ENCODE results near the gene ARPIN.
"Not testable (repeated sequence)": the region's sequence is repeated elsewhere in the genome, so short reads cannot be mapped to it uniquely, and the experiment has no call there.

ARPIN gene

GRCh38 chr15:89912674-89913396 is at the start of gene ARPIN:
TSS of gene ARPIN (minus strand) at chr15:89912952. CDS start at chr15:89912835, 117 bp downstream.
- no peak within 1 kb of the TSS for H3K9ac ChIP-seq
- no peaks in the 10 kb centered on the region for H3K4me1 ChIP-seq (ENCODE audit: low read depth, poor library complexity, severe bottlenecking)
- no peaks in the 10 kb centered on the region for H3K79me2 ChIP-seq (ENCODE audit: insufficient read depth, low read depth)
- no peak within 1 kb of the TSS for H3K4me2 ChIP-seq
- H3K36me3 ChIP-seq (ENCODE audit: insufficient read depth), result no peaks in the 10 kb centered on the region
- H3K27me3 ChIP-seq (ENCODE audit: insufficient read depth, low read depth), result no peaks in the 10 kb centered on the region
- no peak within 1 kb of the TSS for H2AFZ ChIP-seq (ENCODE audit: low read depth)
- no peak for TF ChIP-seq CTCF (conservative IDR thresholded peaks at IDR 0.05; ENCODE audit: low read depth, low read length)
- no peaks in the 10 kb centered on the region for H4K20me1 ChIP-seq (ENCODE audit: insufficient read depth)
- no peak within 1 kb of the TSS for H3K27ac ChIP-seq
- no peak within 1 kb of the TSS for H3K4me3 ChIP-seq (IDR thresholded peaks at IDR 0.05; ENCODE audit: insufficient read depth, low read depth, low read length)

- H3K4me3 ChIP-seq (IDR thresholded peaks at IDR 0.05; ENCODE audit: insufficient read depth, low read depth, low read length), result no peak overlapping the region
- TF ChIP-seq CTCF (conservative IDR thresholded peaks at IDR 0.05; ENCODE audit: low read depth, low read length), result no peak
- no peaks in the 10 kb centered on the region for H3K27me3 ChIP-seq (ENCODE audit: insufficient read depth, low read depth)
- no peaks in the 10 kb centered on the region for H3K79me2 ChIP-seq (ENCODE audit: insufficient read depth, low read depth)
- no peaks in the 10 kb centered on the region for H4K20me1 ChIP-seq (ENCODE audit: insufficient read depth)
- no peak overlapping the region for H3K27ac ChIP-seq
- H3K4me1 ChIP-seq (ENCODE audit: low read depth, poor library complexity, severe bottlenecking), result no peaks in the 10 kb centered on the region
- no peak overlapping the region for H3K4me2 ChIP-seq
- no peaks in the 10 kb centered on the region for H3K36me3 ChIP-seq (ENCODE audit: insufficient read depth)
- no peak overlapping the region for H2AFZ ChIP-seq (ENCODE audit: low read depth)
- H3K9ac ChIP-seq, result no peak overlapping the region
These were observed 45.5 kb upstream of the ARPIN start for GRCh38 chr15:89958107-89958805.

GRCh38 chr15:89955449-89955998 is 42.8 kb upstream of the ARPIN start:
- H3K9ac ChIP-seq; H3K79me2 ChIP-seq (ENCODE audit: insufficient read depth, low read depth); H2AFZ ChIP-seq (ENCODE audit: low read depth); H3K4me3 ChIP-seq (IDR thresholded peaks at IDR 0.05; ENCODE audit: insufficient read depth, low read depth, low read length); H3K4me2 ChIP-seq; H3K36me3 ChIP-seq (ENCODE audit: insufficient read depth); H3K4me1 ChIP-seq (ENCODE audit: low read depth, poor library complexity, severe bottlenecking); H3K27me3 ChIP-seq (ENCODE audit: insufficient read depth, low read depth); H3K27ac ChIP-seq; H4K20me1 ChIP-seq (ENCODE audit: insufficient read depth): not testable (repeated sequence)

GRCh38 chr15:89954541-89954940 is 41.8 kb upstream of the ARPIN start:
- Histone ChIP-seq H3K4me3 (IDR thresholded peaks at IDR 0.05; ENCODE audit: insufficient read depth, low read depth, low read length) (no peak overlapping the region), H3K27ac (no peak overlapping the region), H3K4me2 (no peak overlapping the region), H2AFZ (ENCODE audit: low read depth) (no peak overlapping the region), H3K4me1 (ENCODE audit: low read depth, poor library complexity, severe bottlenecking) (no peaks in the 10 kb centered on the region), H3K9ac (no peak overlapping the region), H4K20me1 (ENCODE audit: insufficient read depth) (no peaks in the 10 kb centered on the region), H3K36me3 (ENCODE audit: insufficient read depth) (no peaks in the 10 kb centered on the region), H3K79me2 (ENCODE audit: insufficient read depth, low read depth) (no peaks in the 10 kb centered on the region), H3K27me3 (ENCODE audit: insufficient read depth, low read depth) (no peaks in the 10 kb centered on the region)
- TF ChIP-seq CTCF (conservative IDR thresholded peaks at IDR 0.05; ENCODE audit: low read depth, low read length), result no peak

GRCh38 chr15:89948796-89949195 is 36.0 kb upstream of the ARPIN start:
- no peaks in the 10 kb centered on the region for H3K36me3 ChIP-seq (ENCODE audit: insufficient read depth)
- no peaks in the 10 kb centered on the region for H3K4me1 ChIP-seq (ENCODE audit: low read depth, poor library complexity, severe bottlenecking)
- no peak for TF ChIP-seq CTCF (conservative IDR thresholded peaks at IDR 0.05; ENCODE audit: low read depth, low read length)
- no peak overlapping the region for H2AFZ ChIP-seq (ENCODE audit: low read depth)
- H3K79me2 ChIP-seq (ENCODE audit: insufficient read depth, low read depth), result no peaks in the 10 kb centered on the region
- no peak overlapping the region for H3K4me2 ChIP-seq
- H3K4me3 ChIP-seq (IDR thresholded peaks at IDR 0.05; ENCODE audit: insufficient read depth, low read depth, low read length), result no peak overlapping the region
- H3K27ac ChIP-seq, result no peak overlapping the region
- no peak overlapping the region for H3K9ac ChIP-seq
- H3K27me3 ChIP-seq (ENCODE audit: insufficient read depth, low read depth), result no peaks in the 10 kb centered on the region
- H4K20me1 ChIP-seq (ENCODE audit: insufficient read depth), result no peaks in the 10 kb centered on the region
